Retinal pigment epithelial cell (primary cell): ENCODE measurements around the gene PTPRB.

Experiments used
- DNase-seq: peaks from one replicate; pipeline ENCODE4 v3.0.0-alpha.2; 2010; ENCODE audit warnings: low read depth
- H3K4me3 ChIP-seq: 2 replicates; pipeline ENCODE4 v1.5.1; 2011; ENCODE audit warnings: mild to moderate bottlenecking, low read length, control low read depth, moderate library complexity
- CTCF ChIP-seq: conservative IDR thresholded peaks from 2 replicates; pipeline ENCODE4 v1.5.1; 2011; ENCODE audit warnings: low read depth, low read length, control low read depth, inconsistent platforms

The PTPRB gene

DNA sequence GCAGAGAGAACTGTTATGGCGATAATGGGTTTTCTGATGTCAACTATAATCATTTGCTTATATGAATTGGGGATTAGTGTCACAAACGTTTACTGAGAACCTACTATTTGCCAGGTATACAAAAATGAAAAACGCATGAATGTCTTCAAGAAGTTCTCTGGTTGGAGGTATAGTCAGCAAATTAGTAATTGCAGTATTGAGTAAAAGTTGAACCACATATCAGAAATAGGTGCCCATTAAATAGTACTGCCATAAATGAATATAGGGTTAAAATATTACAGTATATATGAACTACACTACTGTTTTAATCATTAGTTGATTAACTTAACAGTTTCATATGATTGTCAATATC lies 60.0 kb downstream of the PTPRB start:
- DNase-seq, result no peak
- TF ChIP-seq CTCF, result no peak

DNA sequence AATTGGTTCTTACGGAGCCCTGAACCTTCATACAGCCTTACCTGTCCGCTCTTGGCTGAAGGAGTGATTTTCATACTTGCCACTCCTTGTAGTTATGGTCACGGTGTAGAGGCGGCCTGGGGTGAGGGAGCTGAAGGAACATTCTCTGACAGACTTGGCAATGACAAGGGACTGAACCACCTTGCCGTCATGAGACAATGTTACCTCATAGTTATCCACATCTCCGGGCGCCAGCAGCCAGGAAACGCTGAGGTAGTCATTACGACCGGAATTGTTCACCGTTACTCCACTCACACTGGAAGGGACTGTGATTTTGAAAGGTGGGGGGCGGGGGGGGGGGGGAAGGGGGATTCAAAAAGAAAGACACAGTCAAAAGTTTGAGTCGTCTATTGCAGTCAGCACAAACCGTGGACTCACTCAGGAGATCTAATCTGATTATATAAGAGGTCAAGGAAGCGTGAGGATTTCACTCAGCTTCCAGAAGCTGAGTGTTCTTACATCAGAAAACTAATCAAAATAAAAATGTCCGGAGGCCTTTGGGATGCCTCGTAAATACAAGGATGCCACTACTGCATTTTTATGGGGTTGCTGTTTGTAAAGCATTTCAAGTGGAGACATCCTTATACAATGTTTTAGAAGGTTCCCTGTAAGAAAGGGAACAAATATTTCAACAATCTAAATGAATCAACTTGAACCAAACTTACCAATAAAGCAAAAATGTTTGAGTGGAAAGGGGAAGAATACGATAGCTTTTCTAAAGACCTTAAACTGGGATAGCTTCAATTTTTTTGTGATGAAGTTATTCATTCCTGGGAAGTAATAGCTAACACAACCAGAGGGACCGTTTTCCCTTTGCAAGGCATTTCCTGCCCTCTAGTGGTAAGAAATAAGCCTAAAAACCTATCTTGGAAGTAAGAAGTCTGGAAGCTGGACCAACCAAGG lies 60.6 kb downstream of the PTPRB start:
- no peak overlapping the region for H3K4me3 ChIP-seq
- DNase-seq, result peak; percentile 48
- peak; percentile 73 for TF ChIP-seq CTCF

More for the DNA sequence above, 60.0 kb downstream of the PTPRB start:
- H3K4me3 ChIP-seq, result no peak overlapping the region

DNA sequence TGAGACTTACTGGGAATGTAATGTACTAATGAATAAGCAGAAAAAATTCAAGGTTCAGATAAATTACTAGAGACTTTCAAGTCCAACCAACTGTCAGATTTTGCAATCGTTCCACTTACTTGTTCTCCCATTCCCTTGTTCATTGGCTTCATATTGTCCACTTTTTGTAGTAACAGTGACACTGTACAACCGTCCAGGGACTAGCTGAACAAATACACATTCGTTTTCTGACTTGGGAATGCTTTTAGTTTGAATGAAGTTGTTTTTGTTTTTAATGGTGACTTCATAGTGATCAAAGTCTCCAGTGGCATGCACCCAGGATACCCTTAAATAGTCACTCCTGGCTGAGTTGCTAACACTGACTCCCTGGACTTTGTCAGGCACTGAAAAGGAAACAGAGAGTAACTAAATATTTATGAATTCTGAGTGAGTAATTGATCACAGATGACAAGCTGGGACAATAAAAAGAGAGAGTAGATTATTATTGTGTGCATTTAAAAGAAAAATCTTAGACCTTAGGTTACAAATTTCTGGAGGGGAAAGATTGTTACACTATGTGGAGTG lies 65.4 kb downstream of the PTPRB start:
- DNase-seq, result no peak
- H3K4me3 ChIP-seq, result no peak overlapping the region
- TF ChIP-seq CTCF, result no peak

GRCh38 chr12:70571029-70571428 lies 66.2 kb downstream of the PTPRB start:
- DNase-seq, result no peak
- TF ChIP-seq CTCF, result no peak
- H3K4me3 ChIP-seq, result no peak overlapping the region

GRCh38 chr12:70561550-70561949 lies 75.7 kb downstream of the PTPRB start:
- H3K4me3 ChIP-seq, result no peak overlapping the region
- DNase-seq, result no peak
- no peak for TF ChIP-seq CTCF

GRCh38 chr12:70560671-70561070 lies 76.6 kb downstream of the PTPRB start:
- TF ChIP-seq CTCF, result no peak
- DNase-seq, result no peak
- no peak overlapping the region for H3K4me3 ChIP-seq

GRCh38 chr12:70559390-70559789 lies 77.8 kb downstream of the PTPRB start:
- no peak overlapping the region for H3K4me3 ChIP-seq
- DNase-seq, result no peak
- TF ChIP-seq CTCF, result no peak
